ENCODE results near the gene ZDHHC8.

DNA sequence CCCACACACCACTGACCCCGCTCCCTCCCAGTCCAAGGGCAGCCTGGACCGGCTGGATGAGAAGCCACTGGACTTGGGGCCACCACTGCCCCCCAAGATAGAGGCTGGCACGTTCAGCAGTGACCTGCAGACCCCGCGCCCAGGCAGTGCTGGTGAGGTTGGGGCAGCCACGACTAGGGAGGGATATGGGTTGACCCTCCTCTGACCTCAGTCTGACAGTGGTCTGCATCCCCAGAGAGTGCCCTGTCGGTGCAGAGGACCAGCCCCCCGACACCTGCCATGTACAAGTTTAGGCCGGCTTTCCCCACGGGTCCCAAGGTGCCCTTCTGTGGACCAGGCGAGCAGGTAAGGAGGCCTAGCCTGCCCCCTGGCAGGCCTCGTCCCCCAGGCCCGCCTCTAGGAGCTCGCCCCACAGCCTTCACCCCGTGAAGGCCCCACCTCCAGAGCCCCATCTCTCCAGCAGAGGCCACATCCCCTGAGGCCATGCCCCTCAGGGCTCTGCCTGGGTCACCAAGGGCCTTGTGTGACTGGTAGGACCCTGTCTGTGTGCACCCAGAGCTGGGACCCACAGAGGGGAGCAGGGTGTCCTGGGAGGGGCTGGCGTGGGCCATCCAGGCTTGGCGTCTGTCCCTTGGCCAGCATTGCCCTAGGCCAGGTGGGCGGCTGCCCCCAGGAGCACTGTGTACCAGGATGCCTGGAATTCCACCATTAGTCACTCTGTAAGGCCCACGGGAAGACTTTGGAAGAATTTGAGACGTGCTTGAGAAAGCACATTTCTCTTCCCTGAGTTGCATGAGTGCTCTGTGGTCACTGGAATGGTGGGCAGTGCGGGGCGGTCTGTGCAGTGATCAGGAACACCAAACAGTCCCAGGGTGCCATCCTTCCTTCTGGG is 9.8 kb downstream of the ZDHHC8 start:
- TF ChIP-seq, protein P1, sequence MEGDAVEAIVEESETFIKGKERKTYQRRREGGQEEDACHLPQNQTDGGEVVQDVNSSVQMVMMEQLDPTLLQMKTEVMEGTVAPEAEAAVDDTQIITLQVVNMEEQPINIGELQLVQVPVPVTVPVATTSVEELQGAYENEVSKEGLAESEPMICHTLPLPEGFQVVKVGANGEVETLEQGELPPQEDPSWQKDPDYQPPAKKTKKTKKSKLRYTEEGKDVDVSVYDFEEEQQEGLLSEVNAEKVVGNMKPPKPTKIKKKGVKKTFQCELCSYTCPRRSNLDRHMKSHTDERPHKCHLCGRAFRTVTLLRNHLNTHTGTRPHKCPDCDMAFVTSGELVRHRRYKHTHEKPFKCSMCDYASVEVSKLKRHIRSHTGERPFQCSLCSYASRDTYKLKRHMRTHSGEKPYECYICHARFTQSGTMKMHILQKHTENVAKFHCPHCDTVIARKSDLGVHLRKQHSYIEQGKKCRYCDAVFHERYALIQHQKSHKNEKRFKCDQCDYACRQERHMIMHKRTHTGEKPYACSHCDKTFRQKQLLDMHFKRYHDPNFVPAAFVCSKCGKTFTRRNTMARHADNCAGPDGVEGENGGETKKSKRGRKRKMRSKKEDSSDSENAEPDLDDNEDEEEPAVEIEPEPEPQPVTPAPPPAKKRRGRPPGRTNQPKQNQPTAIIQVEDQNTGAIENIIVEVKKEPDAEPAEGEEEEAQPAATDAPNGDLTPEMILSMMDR (IDR thresholded peaks at IDR 0.05 in 8 of 11, conservative IDR thresholded peaks at IDR 0.05 in 3 of 11): no peak
- TF ChIP-seq POLR2A (IDR thresholded peaks at IDR 0.05): no peak
